ENCODE results near the gene OTOGL.

The OTOGL gene

DNA sequence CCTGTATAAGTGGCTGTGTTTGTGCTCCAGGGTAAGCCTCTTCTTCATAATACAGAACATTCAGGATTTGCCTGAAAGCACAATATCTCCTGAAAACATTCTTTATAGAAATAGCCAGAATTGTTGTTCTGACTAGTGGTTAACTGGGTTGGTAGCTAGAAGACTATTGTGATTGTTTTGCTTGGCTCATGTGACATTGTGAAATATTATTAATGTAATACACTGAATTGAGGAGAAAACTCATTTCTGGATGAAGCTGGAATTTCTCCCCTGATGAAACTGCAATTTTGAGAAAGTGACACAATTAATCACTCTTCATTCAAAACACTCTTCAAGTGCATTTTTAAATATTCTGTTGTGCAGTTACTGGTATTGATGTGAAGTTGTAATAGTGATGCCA is 172.4 kb downstream of the OTOGL start:
- H3K79me2 ChIP-seq (ENCODE audit: control insufficient read depth, insufficient read depth, low read length, poor library complexity) = no peaks in the 10 kb centered on the region
- no peaks in the 10 kb centered on the region for H3K79me1 ChIP-seq (ENCODE audit: low read length)

DNA sequence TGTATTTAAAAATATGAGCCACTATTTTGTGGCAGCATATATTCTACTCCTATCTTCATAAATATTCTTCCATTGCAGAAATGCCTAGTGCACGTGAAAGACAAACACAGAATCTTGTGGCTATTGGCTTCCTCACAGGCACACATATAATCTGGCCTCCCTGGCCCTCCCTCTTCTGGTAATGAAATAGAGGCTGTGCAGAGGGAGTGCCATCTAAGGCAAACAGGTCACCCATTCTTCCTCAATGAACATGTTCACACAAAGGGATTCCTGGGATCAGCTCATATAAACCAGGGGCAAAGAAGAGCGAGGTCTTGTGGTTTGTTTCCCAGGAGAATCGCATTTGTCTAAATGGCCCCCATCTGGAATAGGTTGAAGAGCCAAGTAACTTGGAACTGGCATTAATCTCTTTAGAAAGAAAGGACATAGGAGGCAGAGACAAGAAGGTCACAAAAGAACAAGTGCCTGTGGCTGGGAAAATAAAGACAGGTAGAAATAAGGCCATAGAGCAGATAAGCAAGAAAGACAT is 173.1 kb downstream of the OTOGL start:
- H3K27ac ChIP-seq (ENCODE audit: low read depth, low read length) = no peak overlapping the region
- H4K91ac ChIP-seq (ENCODE audit: low read depth, low read length) = no peak overlapping the region
- no peak overlapping the region for H3K4ac ChIP-seq (ENCODE audit: low read depth, low read length)
- H3K23ac ChIP-seq (ENCODE audit: low read length) = no peak overlapping the region
- no peak overlapping the region for H3K4me2 ChIP-seq (ENCODE audit: low read length)
- H3K9ac ChIP-seq (ENCODE audit: low read length) = no peak overlapping the region
- no peaks in the 10 kb centered on the region for H3K79me2 ChIP-seq (ENCODE audit: control insufficient read depth, insufficient read depth, low read length, poor library complexity)
- H3K9me3 ChIP-seq (ENCODE audit: insufficient read depth, low read depth, low read length) = no peaks in the 10 kb centered on the region
- no peak overlapping the region for H2BK12ac ChIP-seq (ENCODE audit: low read length)
- no peak overlapping the region for H2AFZ ChIP-seq (ENCODE audit: insufficient read depth, low read length, poor library complexity)
- H2BK120ac ChIP-seq (ENCODE audit: insufficient read depth, low read length, poor library complexity) = no peak overlapping the region
- no peak overlapping the region for H4K12ac ChIP-seq (ENCODE audit: low read depth, low read length)
- no peak overlapping the region for H3K14ac ChIP-seq (ENCODE audit: low read length)
- no peaks in the 10 kb centered on the region for H3K36me3 ChIP-seq (ENCODE audit: control insufficient read depth in 1 of 2, insufficient read depth in 2 of 2, low read length in 2 of 2)
- H3K4me3 ChIP-seq (ENCODE audit: low read depth, low read length) = no peak overlapping the region
- no CpG with 5 or more reads among the region's 3 CpGs for WGBS (ENCODE audit: extremely low coverage, insufficient coverage, insufficient read length)
- no peak overlapping the region for H2BK5ac ChIP-seq (ENCODE audit: low read depth, low read length, poor library complexity)
- no peak overlapping the region for H2AK5ac ChIP-seq (ENCODE audit: low read length)
- no peaks in the 10 kb centered on the region for H3K79me1 ChIP-seq (ENCODE audit: low read length)
- DNase-seq = no peak
- H4K8ac ChIP-seq (ENCODE audit: low read depth, low read length) = no peak overlapping the region
- no peaks in the 10 kb centered on the region for H3K4me1 ChIP-seq (ENCODE audit: control insufficient read depth in 1 of 2, insufficient read depth in 2 of 2, low read length in 2 of 2)
- H3K18ac ChIP-seq (ENCODE audit: low read length) = no peak overlapping the region
- no peaks in the 10 kb centered on the region for H3K27me3 ChIP-seq (ENCODE audit: insufficient read depth, low read length)

More for the DNA sequence above, 172.4 kb downstream of the OTOGL start:
- H3K9ac ChIP-seq (ENCODE audit: low read length) = no peak overlapping the region
- no peak overlapping the region for H3K4ac ChIP-seq (ENCODE audit: low read depth, low read length)
- H2BK5ac ChIP-seq (ENCODE audit: low read depth, low read length, poor library complexity) = no peak overlapping the region
- no peak overlapping the region for H2AK5ac ChIP-seq (ENCODE audit: low read length)
- no peak overlapping the region for H2BK12ac ChIP-seq (ENCODE audit: low read length)
- no peak overlapping the region for H2AFZ ChIP-seq (ENCODE audit: insufficient read depth, low read length, poor library complexity)
- no peak overlapping the region for H3K23ac ChIP-seq (ENCODE audit: low read length)
- H2BK120ac ChIP-seq (ENCODE audit: insufficient read depth, low read length, poor library complexity) = no peak overlapping the region
- H3K4me1 ChIP-seq (ENCODE audit: control insufficient read depth in 1 of 2, insufficient read depth in 2 of 2, low read length in 2 of 2) = no peaks in the 10 kb centered on the region
- H4K91ac ChIP-seq (ENCODE audit: low read depth, low read length) = no peak overlapping the region
- H3K4me3 ChIP-seq (ENCODE audit: low read depth, low read length) = no peak overlapping the region
- no peak overlapping the region for H3K18ac ChIP-seq (ENCODE audit: low read length)
- no peak overlapping the region for H3K27ac ChIP-seq (ENCODE audit: low read depth, low read length)
- no peaks in the 10 kb centered on the region for H3K9me3 ChIP-seq (ENCODE audit: insufficient read depth, low read depth, low read length)
- H3K4me2 ChIP-seq (ENCODE audit: low read length) = no peak overlapping the region
- no peak overlapping the region for H3K14ac ChIP-seq (ENCODE audit: low read length)
- no peak for DNase-seq
- H4K8ac ChIP-seq (ENCODE audit: low read depth, low read length) = no peak overlapping the region
- no peak overlapping the region for H4K12ac ChIP-seq (ENCODE audit: low read depth, low read length)
- H3K36me3 ChIP-seq (ENCODE audit: control insufficient read depth in 1 of 2, insufficient read depth in 2 of 2, low read length in 2 of 2) = no peaks in the 10 kb centered on the region
- H3K27me3 ChIP-seq (ENCODE audit: insufficient read depth, low read length) = no peaks in the 10 kb centered on the region

DNA sequence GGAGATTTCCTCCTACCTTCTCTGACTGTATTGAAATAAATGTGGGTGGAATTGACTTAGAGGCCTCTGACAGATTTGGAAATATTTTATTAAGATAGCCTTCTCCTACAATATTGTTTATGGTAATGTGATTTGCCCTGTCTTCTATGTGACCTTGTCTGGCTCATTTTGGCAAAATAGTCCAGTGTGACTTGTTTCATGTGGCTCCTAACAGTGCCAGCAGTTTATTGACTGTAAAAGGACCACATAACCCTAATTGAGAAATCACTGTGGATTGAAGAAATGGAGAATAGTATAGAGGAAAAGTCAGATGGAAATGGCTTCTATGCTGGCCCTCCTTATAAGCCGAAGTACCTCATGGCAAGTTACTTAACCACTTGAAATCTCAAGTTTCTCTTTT is 173.8 kb downstream of the OTOGL start:
- no peak overlapping the region for H3K23ac ChIP-seq (ENCODE audit: low read length)
- H3K9me3 ChIP-seq (ENCODE audit: insufficient read depth, low read depth, low read length) = no peaks in the 10 kb centered on the region
- no peak overlapping the region for H4K12ac ChIP-seq (ENCODE audit: low read depth, low read length)
- no peak for DNase-seq
- H3K79me1 ChIP-seq (ENCODE audit: low read length) = no peaks in the 10 kb centered on the region
- H3K36me3 ChIP-seq (ENCODE audit: control insufficient read depth in 1 of 2, insufficient read depth in 2 of 2, low read length in 2 of 2) = no peaks in the 10 kb centered on the region
- H3K4ac ChIP-seq (ENCODE audit: low read depth, low read length) = no peak overlapping the region
- H2BK120ac ChIP-seq (ENCODE audit: insufficient read depth, low read length, poor library complexity) = no peak overlapping the region
- no peak overlapping the region for H4K8ac ChIP-seq (ENCODE audit: low read depth, low read length)
- H4K91ac ChIP-seq (ENCODE audit: low read depth, low read length) = no peak overlapping the region
- no peak overlapping the region for H3K4me2 ChIP-seq (ENCODE audit: low read length)
- no peak overlapping the region for H3K18ac ChIP-seq (ENCODE audit: low read length)
- H3K14ac ChIP-seq (ENCODE audit: low read length) = no peak overlapping the region
- H2BK5ac ChIP-seq (ENCODE audit: low read depth, low read length, poor library complexity) = no peak overlapping the region
- H3K9ac ChIP-seq (ENCODE audit: low read length) = no peak overlapping the region
- no peaks in the 10 kb centered on the region for H3K4me1 ChIP-seq (ENCODE audit: control insufficient read depth in 1 of 2, insufficient read depth in 2 of 2, low read length in 2 of 2)
- no peaks in the 10 kb centered on the region for H3K27me3 ChIP-seq (ENCODE audit: insufficient read depth, low read length)
- H2AFZ ChIP-seq (ENCODE audit: insufficient read depth, low read length, poor library complexity) = no peak overlapping the region
- no peaks in the 10 kb centered on the region for H3K79me2 ChIP-seq (ENCODE audit: control insufficient read depth, insufficient read depth, low read length, poor library complexity)
- WGBS (ENCODE audit: extremely low coverage, insufficient coverage, insufficient read length) = no CpG with 5 or more reads among the region's 1 CpG
- H3K4me3 ChIP-seq (ENCODE audit: low read depth, low read length) = no peak overlapping the region
- H2AK5ac ChIP-seq (ENCODE audit: low read length) = no peak overlapping the region
- H3K27ac ChIP-seq (ENCODE audit: low read depth, low read length) = no peak overlapping the region
- no peak overlapping the region for H2BK12ac ChIP-seq (ENCODE audit: low read length)

GRCh38 chr12:80277732-80278131 is 178.4 kb downstream of the OTOGL start:
- H2BK5ac ChIP-seq (ENCODE audit: low read depth, low read length, poor library complexity) = no peak overlapping the region
- no peak overlapping the region for H3K9ac ChIP-seq (ENCODE audit: low read length)
- no peak overlapping the region for H3K14ac ChIP-seq (ENCODE audit: low read length)
- no peak overlapping the region for H3K4me2 ChIP-seq (ENCODE audit: low read length)
- H2BK12ac ChIP-seq (ENCODE audit: low read length) = no peak overlapping the region
- H3K18ac ChIP-seq (ENCODE audit: low read length) = no peak overlapping the region
- WGBS (ENCODE audit: extremely low coverage, insufficient coverage, insufficient read length) = no CpG with 5 or more reads among the region's 4 CpGs
- H2BK120ac ChIP-seq (ENCODE audit: insufficient read depth, low read length, poor library complexity) = no peak overlapping the region
- no peaks in the 10 kb centered on the region for H3K9me3 ChIP-seq (ENCODE audit: insufficient read depth, low read depth, low read length)
- H3K23ac ChIP-seq (ENCODE audit: low read length) = no peak overlapping the region
- H4K91ac ChIP-seq (ENCODE audit: low read depth, low read length) = no peak overlapping the region
- no peaks in the 10 kb centered on the region for H3K36me3 ChIP-seq (ENCODE audit: control insufficient read depth in 1 of 2, insufficient read depth in 2 of 2, low read length in 2 of 2)
- H2AFZ ChIP-seq (ENCODE audit: insufficient read depth, low read length, poor library complexity) = no peak overlapping the region
- no peaks in the 10 kb centered on the region for H3K79me2 ChIP-seq (ENCODE audit: control insufficient read depth, insufficient read depth, low read length, poor library complexity)
- H3K27me3 ChIP-seq (ENCODE audit: insufficient read depth, low read length) = no peaks in the 10 kb centered on the region
- no peak overlapping the region for H2AK5ac ChIP-seq (ENCODE audit: low read length)
- no peak overlapping the region for H3K27ac ChIP-seq (ENCODE audit: low read depth, low read length)
- H3K4ac ChIP-seq (ENCODE audit: low read depth, low read length) = no peak overlapping the region
- no peak overlapping the region for H4K12ac ChIP-seq (ENCODE audit: low read depth, low read length)
- H3K79me1 ChIP-seq (ENCODE audit: low read length) = no peaks in the 10 kb centered on the region
- no peaks in the 10 kb centered on the region for H3K4me1 ChIP-seq (ENCODE audit: control insufficient read depth in 1 of 2, insufficient read depth in 2 of 2, low read length in 2 of 2)
- no peak for DNase-seq
- H4K8ac ChIP-seq (ENCODE audit: low read depth, low read length) = no peak overlapping the region
- no peak overlapping the region for H3K4me3 ChIP-seq (ENCODE audit: low read depth, low read length)

All from trophoblast cell (in vitro differentiated cells and primary cell).